T-helper 1 cell treated with Interleukin-12 subunit alpha and Interleukin-12 subunit beta and Interleukin-4 antibody, amounts not matched to agents 30 μg/mL and 1 μg/mL, for 36 hours (primary cell): ENCODE measurements around the gene PLXNA4.
"Not testable (repeated sequence)": the region's sequence is repeated elsewhere in the genome, so short reads cannot be mapped to it uniquely, and the experiment has no call there.

Source experiments
- H3K27ac Mint-ChIP-seq: one replicate; pipeline ENCODE4 v1.8.0; 2021; ENCODE audit warnings: mild to moderate bottlenecking, mixed read lengths
- H3K27me3 Mint-ChIP-seq: one replicate; pipeline ENCODE4 v1.8.0; 2021; ENCODE audit warnings: low read depth, mixed read lengths
- H3K36me3 Mint-ChIP-seq: one replicate; pipeline ENCODE4 v1.8.0; 2021; ENCODE audit warnings: low read depth, mixed read lengths
- H3K4me1 Mint-ChIP-seq: one replicate; pipeline ENCODE4 v1.8.0; 2021; ENCODE audit warnings: low read depth, mixed read lengths
- H3K4me3 Mint-ChIP-seq: one replicate; pipeline ENCODE4 v1.8.0; 2021; ENCODE audit warnings: mild to moderate bottlenecking, moderate library complexity, mixed read lengths
- H3K9me3 Mint-ChIP-seq: one replicate; pipeline ENCODE4 v1.8.0; 2021; ENCODE audit warnings: mixed read lengths

Gene PLXNA4

GRCh38 chr7:132390049-132390448 lies 186.2 kb downstream of the PLXNA4 start:
- not testable (repeated sequence) for H3K9me3 Mint-ChIP-seq, H3K27ac Mint-ChIP-seq, H3K4me1 Mint-ChIP-seq, H3K4me3 Mint-ChIP-seq, H3K36me3 Mint-ChIP-seq
- H3K27me3 Mint-ChIP-seq, result peaks cover 53% of the 10 kb centered on the region

GRCh38 chr7:132388688-132389087 lies 187.6 kb downstream of the PLXNA4 start:
- H3K9me3 Mint-ChIP-seq, result no peaks in the 10 kb centered on the region
- no peaks in the 10 kb centered on the region for H3K4me1 Mint-ChIP-seq
- no peak overlapping the region for H3K4me3 Mint-ChIP-seq
- peaks cover 63% of the 10 kb centered on the region for H3K27me3 Mint-ChIP-seq
- H3K27ac Mint-ChIP-seq, result no peak overlapping the region
- H3K36me3 Mint-ChIP-seq, result no peaks in the 10 kb centered on the region

GRCh38 chr7:132387596-132387995 lies 188.7 kb downstream of the PLXNA4 start:
- Mint-ChIP-seq H3K27me3 (peaks cover 56% of the 10 kb centered on the region), H3K4me1 (no peaks in the 10 kb centered on the region), H3K9me3 (no peaks in the 10 kb centered on the region), H3K36me3 (no peaks in the 10 kb centered on the region), H3K4me3 (no peak overlapping the region), H3K27ac (no peak overlapping the region)

GRCh38 chr7:132386201-132386681 lies 190.0 kb downstream of the PLXNA4 start:
- Mint-ChIP-seq H3K27me3 (peaks cover 66% of the 10 kb centered on the region), H3K9me3 (no peaks in the 10 kb centered on the region), H3K4me1 (no peaks in the 10 kb centered on the region), H3K27ac (no peak overlapping the region), H3K36me3 (no peaks in the 10 kb centered on the region), H3K4me3 (no peak overlapping the region)

- H3K27me3 Mint-ChIP-seq, result peaks cover 67% of the 10 kb centered on the region
- no peak overlapping the region for H3K4me3 Mint-ChIP-seq
- H3K27ac Mint-ChIP-seq, result no peak overlapping the region
- no peaks in the 10 kb centered on the region for H3K36me3 Mint-ChIP-seq
- H3K9me3 Mint-ChIP-seq, result no peaks in the 10 kb centered on the region
- H3K4me1 Mint-ChIP-seq, result no peaks in the 10 kb centered on the region
Observed at GRCh38 chr7:132383962-132384361, 192.3 kb downstream of the PLXNA4 start.

GRCh38 chr7:132381742-132382472 lies 194.4 kb downstream of the PLXNA4 start:
- H3K4me3 Mint-ChIP-seq, result no peak overlapping the region
- H3K9me3 Mint-ChIP-seq, result no peaks in the 10 kb centered on the region
- H3K27ac Mint-ChIP-seq, result no peak overlapping the region
- peaks cover 59% of the 10 kb centered on the region for H3K27me3 Mint-ChIP-seq
- no peaks in the 10 kb centered on the region for H3K4me1 Mint-ChIP-seq
- no peaks in the 10 kb centered on the region for H3K36me3 Mint-ChIP-seq

GRCh38 chr7:132380059-132380458 lies 196.2 kb downstream of the PLXNA4 start:
- Mint-ChIP-seq H3K27me3 (peaks cover 50% of the 10 kb centered on the region), H3K4me1 (no peaks in the 10 kb centered on the region), H3K27ac (no peak overlapping the region), H3K36me3 (no peaks in the 10 kb centered on the region), H3K4me3 (no peak overlapping the region), H3K9me3 (no peaks in the 10 kb centered on the region)

GRCh38 chr7:132379292-132379691 lies 197.0 kb downstream of the PLXNA4 start:
- Mint-ChIP-seq H3K4me3 (no peak overlapping the region), H3K36me3 (no peaks in the 10 kb centered on the region), H3K4me1 (no peaks in the 10 kb centered on the region), H3K9me3 (no peaks in the 10 kb centered on the region), H3K27ac (no peak overlapping the region), H3K27me3 (peaks cover 44% of the 10 kb centered on the region)

- Mint-ChIP-seq H3K9me3 (no peaks in the 10 kb centered on the region), H3K4me3 (no peak overlapping the region), H3K36me3 (no peaks in the 10 kb centered on the region), H3K27ac (no peak overlapping the region), H3K27me3 (peaks cover 42% of the 10 kb centered on the region), H3K4me1 (no peaks in the 10 kb centered on the region)
Observed at GRCh38 chr7:132377703-132378584, 198.3 kb downstream of the PLXNA4 start.

- no peaks in the 10 kb centered on the region for H3K9me3 Mint-ChIP-seq
- peaks cover 37% of the 10 kb centered on the region for H3K27me3 Mint-ChIP-seq
- no peaks in the 10 kb centered on the region for H3K36me3 Mint-ChIP-seq
- no peak overlapping the region for H3K4me3 Mint-ChIP-seq
- H3K4me1 Mint-ChIP-seq, result no peaks in the 10 kb centered on the region
- no peak overlapping the region for H3K27ac Mint-ChIP-seq
Observed at GRCh38 chr7:132377015-132377414, 199.3 kb downstream of the PLXNA4 start.

GRCh38 chr7:132376361-132377013 lies 199.8 kb downstream of the PLXNA4 start:
- no peaks in the 10 kb centered on the region for H3K9me3 Mint-ChIP-seq
- H3K4me1 Mint-ChIP-seq, result no peaks in the 10 kb centered on the region
- H3K27ac Mint-ChIP-seq, result no peak overlapping the region
- H3K36me3 Mint-ChIP-seq, result no peaks in the 10 kb centered on the region
- peaks cover 33% of the 10 kb centered on the region for H3K27me3 Mint-ChIP-seq
- no peak overlapping the region for H3K4me3 Mint-ChIP-seq

- Mint-ChIP-seq H3K4me3 (no peak overlapping the region), H3K9me3 (no peaks in the 10 kb centered on the region), H3K4me1 (no peaks in the 10 kb centered on the region), H3K27me3 (peaks cover 27% of the 10 kb centered on the region), H3K27ac (no peak overlapping the region), H3K36me3 (no peaks in the 10 kb centered on the region)
Observed at GRCh38 chr7:132373879-132374278, 202.4 kb downstream of the PLXNA4 start.

- no peaks in the 10 kb centered on the region for H3K9me3 Mint-ChIP-seq
- no peak overlapping the region for H3K27ac Mint-ChIP-seq
- H3K4me1 Mint-ChIP-seq, result no peaks in the 10 kb centered on the region
Observed at GRCh38 chr7:132373041-132373440, 203.2 kb downstream of the PLXNA4 start.

GRCh38 chr7:132371948-132372347 lies 204.3 kb downstream of the PLXNA4 start:
- no peaks in the 10 kb centered on the region for H3K9me3 Mint-ChIP-seq

More at GRCh38 chr7:132373041-132373440, 203.2 kb downstream of the PLXNA4 start:
- H3K36me3 Mint-ChIP-seq, result no peaks in the 10 kb centered on the region
- H3K4me3 Mint-ChIP-seq, result no peak overlapping the region
- peaks cover 20% of the 10 kb centered on the region for H3K27me3 Mint-ChIP-seq

More at GRCh38 chr7:132371948-132372347, 204.3 kb downstream of the PLXNA4 start:
- H3K36me3 Mint-ChIP-seq, result no peaks in the 10 kb centered on the region
- no peak overlapping the region for H3K27ac Mint-ChIP-seq
- H3K27me3 Mint-ChIP-seq, result peaks cover 21% of the 10 kb centered on the region
- H3K4me3 Mint-ChIP-seq, result no peak overlapping the region
- H3K4me1 Mint-ChIP-seq, result no peaks in the 10 kb centered on the region
